NK-92 treated with Interleukin-12 subunit alpha and Interleukin-12 subunit beta, amount 100 ng/mL, for 24 hours (cell line): ENCODE measurements around the gene SAMMSON.

Experiments
- DNase-seq: peaks from one replicate; lab custom pipeline; 2025; lab: John Stamatoyannopoulos, UW

SAMMSON gene

DNA sequence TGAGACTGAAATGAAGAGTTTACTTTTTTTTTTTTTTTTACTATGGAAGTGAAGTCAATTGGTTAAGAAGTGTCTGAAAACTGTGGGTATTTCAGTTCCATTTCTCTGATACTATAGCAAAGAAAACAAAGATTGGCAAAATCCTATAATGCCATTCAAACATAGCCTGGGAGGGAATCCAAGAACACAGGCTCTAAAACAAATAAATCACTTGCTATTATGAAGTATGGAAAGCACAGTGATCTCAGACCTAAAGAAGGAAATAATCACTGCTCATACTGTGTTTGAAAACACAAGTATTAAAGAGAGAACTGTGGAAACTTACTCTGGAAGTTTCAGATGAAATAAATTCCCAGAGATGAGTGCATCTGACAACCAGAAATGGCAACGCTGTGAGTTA, 12.0 kb downstream of the SAMMSON start:
- no peak for DNase-seq

DNA sequence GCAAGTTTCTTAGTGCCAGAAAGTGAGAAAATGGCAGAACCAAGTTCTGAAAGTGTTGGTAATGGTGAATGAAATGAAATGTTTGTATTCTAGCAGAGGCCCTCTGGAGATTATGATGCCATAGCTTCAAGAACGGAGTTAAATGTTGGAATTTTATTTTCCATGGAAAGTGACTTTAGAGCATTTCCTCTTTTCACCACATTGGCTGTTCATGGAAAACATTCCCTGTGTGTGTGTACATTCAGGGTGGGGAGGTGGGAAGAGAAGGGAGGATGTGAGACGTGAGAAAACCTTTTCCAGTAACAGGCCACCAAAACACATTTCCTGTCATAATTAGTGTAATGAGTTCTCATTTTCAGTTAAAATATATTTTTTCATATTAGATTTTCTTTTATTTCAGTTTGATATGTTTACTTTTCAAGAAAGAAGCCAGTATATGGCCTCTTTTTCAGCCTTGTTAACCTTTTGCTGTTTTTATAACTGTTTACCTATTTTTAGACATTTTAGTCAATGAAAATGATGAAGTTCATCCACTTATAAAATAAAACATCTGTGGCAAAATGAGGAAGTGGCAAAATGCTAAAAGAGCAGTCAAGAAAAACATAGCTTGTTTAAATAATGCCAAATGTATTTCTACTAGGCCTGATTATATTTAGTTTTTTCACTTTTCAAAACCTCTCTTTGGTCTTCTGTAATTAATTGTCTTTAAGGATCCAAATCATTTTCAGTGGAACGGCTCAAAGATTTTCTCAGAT, 21.6 kb downstream of the SAMMSON start:
- no peak for DNase-seq

DNA sequence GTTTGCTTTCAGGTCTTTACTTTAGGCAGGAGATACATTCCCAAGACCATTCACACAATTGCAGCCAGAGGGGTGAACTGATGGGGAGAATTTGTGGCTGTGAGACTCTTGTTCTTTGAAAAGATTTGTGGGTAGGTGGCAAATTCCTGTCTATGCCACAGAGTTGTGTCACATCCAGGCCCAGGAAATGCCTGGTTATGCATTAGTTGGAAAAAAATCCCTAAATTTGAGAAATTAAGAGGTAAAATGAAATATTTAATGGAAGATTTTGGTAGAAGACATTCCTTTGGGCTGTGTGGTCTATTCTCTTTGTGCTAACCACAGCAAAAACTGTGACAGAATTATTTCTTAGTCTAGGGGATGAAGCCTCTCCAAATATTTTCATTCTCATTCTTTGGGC, 28.8 kb downstream of the SAMMSON start:
- no peak for DNase-seq

DNA sequence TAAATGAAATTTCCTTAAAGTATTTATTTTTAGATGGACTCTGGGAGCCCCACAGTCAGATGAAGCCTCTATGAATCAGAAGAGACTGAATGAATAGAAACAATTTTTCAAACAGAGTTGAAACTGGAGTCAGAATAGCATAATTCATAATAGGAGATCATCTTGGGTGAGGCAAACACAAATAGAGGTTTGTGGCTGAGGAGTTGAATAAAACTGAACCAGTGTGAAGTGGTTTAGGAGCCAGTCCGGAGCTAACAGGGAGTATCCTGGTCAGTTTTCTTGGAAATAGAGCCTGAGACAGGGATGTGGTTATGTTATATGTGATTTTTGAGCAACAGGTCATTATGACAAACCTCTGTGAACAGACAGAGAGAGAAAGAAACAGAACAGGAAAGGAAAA, 39.2 kb downstream of the SAMMSON start:
- DNase-seq, result no peak

DNA sequence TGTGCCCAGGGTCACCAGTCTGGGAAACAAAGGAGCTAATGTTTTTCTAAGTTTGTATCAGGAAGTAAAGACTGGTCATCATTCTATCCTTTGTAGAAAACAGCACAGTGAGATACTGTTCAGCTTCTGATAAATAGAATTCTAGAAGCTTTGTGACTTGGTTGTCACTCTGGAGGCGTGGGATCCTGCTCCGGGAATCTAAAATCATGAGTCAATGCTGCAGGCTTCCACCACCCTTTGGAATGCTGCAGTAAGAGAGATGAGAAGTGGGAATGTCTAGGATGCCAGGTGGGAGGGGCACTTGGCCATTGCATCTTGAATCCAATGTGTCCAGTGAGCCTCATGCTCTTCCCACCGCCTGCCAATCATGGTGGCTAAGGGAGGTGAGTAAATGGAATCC, 40.9 kb downstream of the SAMMSON start:
- DNase-seq, result no peak

DNA sequence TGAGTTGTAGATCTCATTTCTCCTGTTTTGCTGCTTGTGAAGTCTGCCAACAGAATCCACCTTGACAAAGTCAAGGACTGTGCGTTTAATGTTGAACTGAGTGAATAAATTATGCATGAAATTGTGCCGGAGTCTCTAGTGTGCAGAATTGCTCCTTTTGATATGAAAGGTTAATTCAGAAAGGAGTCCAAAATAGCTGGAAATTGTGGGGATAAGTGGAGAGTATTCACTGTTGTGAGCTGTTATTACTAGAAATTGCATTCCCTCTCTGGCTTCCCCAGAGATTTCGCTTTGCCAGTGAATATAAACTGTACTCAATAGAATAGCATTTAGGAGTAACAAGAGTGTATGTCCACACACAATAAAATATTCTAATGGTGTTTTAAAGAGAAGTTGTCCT, 43.1 kb downstream of the SAMMSON start:
- DNase-seq, result no peak

DNA sequence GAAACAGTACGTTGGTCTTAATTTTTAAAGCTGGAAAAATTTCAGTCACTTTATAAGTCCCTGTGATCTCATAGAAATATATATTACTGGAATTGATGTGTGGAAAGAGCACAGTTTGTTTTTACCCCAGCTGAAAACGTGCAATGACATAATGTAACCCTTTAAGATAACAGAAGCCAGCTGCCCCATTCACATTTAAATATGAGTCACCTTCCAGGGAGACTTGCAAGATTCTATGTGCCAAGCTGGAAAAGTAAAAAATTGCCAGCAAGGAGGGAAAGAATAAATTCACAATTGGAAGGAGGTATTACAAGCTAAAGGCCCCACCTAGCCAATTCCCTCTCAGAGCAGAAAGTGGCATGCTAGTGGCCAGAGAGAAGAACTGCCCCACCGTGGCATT, 50.2 kb downstream of the SAMMSON start:
- no peak for DNase-seq

DNA sequence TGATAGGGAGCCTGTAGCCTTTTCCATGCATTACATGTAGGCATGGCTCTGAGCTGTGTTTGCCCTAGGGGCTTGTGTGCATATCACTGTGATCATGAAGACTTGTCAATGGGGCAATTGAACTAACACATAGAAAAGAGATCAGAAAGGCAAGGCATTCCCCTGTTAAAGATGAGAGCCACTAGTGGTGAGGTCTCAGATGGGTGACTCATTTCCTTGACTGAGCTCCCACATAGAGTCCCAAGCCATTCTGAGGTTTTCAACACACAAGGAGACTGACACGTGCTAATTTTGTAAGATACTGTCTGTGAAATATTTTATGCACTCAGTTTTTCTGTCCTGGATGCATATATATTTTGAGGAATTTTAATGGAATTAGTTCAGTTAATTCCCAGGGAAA, 53.8 kb downstream of the SAMMSON start:
- no peak for DNase-seq

DNA sequence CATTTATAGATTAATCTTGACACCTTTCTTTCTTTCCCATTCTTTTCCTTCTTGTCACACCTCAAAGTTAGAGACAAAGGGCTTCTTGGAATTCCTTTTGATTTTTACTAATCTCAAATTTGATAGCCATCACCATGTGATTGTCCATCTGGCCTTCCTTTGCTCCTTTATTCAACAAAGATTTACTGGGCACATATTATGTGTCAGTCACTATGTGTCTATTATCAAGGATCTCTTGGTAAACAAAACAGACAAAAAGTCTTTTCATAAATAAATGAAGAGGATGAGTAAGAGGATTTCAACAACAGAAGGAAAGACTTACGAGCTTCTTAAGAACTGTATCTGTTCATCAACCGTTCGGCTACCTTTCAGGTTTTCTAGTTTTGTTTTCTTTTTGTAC, 56.5 kb downstream of the SAMMSON start:
- no peak for DNase-seq

DNA sequence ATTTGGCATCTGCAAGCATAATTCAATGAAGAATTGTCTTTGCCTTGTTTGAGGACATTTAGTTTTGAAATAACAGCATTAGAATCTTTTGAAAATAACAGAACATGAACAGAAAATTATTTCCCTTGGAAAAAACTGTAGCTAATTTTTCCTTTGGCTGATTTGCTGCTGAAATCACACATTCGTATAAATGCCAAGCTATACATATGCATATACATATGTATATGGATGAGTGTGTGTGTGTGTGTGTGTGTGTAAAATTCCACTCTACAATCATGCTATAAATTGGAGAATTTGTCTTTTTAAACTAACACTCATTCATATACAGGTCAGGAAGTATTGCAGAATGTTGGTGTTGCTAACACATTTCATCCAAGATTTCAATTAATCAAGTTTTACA, 57.9 kb downstream of the SAMMSON start:
- no peak for DNase-seq

DNA sequence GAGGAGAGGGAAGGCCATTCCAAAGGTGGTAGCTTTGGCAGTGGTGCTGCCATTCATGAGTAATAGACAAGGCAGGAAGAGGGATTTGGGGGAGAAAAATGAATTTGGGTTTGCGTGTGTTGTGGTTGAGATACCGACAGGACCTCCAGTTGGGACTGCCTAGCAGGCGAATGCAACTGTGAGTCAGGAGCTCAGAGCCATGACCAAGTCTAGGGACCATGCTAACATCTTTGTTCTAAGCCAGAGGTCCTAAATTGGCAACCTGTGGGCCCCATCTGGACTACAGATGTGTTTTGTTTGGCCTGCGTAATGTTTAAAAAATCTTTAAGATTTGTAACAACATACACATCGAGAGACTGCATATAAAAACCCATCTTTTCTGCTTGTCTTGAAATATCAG, 61.6 kb downstream of the SAMMSON start:
- DNase-seq, result no peak

DNA sequence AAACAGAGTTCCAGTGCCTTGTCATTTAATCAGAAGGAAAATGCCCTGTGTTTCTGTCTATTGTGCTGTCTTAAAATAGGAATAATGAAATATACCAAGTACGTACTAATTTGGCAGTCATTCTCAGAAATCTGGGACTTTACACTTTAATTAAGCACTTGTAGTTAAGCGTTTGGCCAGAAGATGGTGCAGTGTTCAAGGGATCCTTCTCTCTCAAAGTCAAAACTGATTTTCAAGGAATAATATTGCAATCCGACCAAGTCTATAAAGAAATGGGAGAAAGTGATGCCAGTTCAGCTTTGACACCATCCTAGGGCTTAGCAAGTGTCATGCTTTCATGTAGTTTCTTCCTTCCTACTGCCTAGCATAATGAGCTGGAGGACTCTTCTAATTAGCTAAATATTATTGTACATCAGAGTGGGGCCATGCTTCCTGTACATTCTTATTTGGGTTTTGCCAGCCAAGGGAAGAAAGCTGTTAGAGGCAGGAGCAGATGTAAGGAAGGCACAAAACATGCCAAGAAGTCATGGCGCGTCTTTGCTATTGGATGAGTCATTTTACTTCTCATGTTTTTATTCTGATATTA, 64.8 kb downstream of the SAMMSON start:
- DNase-seq, result no peak

DNA sequence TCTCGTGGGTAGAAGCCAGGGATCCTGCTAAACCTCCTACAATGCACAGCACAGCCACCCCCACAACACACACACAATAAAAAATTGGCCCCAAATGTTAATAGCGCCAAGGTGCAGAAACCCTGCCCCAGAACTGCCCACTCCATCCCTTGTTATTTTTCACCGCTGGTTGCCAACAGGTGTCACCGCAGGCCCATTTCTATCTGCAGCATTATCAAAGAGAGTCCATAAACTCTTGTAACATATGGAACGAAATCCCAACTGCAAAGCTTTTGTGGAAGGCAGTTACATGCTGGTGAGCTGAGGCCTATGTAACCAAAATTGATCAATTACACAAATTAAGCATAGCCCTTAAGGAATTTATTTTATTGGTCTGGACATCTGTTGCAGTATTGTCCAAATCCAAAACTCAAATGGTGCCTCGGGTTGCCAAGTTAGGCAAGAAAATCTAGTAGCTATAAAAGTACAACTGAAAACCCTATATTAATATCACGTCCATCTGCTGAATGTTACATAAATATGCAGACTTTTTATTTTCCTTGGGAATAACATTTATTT, 66.2 kb downstream of the SAMMSON start:
- no peak for DNase-seq

DNA sequence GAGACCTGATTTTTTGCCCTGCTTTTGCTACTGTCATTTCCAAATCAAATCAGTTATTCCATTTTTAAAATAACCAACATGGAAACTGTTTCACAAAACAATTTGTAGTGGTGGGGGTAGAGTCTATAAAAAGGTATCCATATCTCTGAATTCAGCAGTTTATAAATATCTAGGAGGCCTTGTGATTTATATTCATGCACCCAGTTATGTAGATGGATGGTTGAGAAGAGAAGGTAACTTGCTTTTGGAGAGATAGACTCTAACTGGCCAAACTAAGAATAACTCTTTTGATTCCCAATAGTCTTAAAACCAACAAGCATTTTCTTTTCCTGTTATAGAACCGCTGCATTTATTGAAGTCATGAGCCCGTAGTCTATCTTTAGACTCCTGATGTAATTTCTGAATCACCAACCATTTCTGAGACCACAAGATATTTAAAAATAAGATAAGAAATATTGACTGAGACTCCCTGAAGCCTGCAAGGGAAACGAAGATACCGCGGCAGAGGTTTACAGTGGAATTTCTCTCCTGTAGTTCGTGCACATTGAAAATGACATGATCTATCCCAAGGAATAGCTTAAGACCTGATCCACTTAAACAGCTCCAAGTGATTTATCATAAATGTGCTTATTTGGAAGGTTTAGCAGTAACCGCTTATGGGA, 68.5 kb downstream of the SAMMSON start:
- no peak for DNase-seq

DNA sequence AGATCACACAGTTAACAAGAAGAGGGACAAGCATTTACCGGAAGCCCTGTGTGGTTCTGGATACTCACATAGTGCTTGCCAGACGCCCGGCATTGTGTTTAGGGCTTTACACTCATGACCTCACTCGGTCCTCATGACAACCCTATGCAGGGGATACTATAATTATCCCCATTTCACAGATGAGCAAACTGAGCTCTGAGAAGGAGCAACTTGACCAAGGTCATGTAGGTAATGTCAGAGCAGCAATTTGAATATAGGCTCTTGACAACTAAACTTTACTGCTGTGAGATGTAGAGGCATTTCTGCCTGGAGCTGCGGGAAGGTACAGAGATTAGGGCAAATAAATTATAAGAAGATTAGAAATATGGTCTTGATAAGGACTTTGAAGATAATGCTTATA, 70.0 kb downstream of the SAMMSON start:
- no peak for DNase-seq

DNA sequence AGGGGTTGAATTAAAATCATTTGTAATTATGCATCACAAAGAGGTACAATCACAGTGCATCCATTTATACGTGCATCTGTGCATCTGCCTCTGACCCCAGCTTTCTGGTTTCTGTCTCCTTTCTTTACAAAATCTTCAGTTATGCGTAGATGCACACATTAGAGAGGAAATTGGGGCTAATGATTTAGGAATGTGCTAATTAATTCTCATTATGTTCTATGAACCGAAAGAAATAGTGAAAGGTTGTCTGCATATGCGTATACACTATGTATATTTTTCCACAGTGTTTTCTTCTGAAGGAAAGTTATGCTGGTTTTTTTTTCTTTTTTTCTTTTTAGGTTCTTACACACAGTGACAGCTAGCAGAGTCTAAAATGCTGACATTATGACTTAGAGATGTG, 71.6 kb downstream of the SAMMSON start:
- no peak for DNase-seq

DNA sequence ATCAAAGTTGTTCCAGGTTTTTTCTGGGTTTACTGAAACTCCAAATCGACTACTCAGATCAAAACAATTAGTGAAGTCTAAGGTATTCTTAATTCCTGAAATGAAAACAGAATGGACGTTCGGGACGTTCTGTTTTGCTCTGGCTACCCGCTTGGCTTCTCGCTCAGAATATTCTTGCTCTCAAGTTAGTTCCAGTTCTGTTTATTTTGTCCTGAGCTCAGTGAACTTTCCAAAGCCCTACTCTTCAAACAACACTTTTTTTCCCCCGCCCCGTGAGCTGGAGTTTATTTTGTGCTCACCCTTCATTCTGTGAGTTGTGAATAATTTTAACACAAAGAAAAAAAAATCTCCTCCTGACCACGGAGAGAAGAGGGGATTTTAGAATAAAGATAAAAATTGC, 72.6 kb downstream of the SAMMSON start:
- no peak for DNase-seq

DNA sequence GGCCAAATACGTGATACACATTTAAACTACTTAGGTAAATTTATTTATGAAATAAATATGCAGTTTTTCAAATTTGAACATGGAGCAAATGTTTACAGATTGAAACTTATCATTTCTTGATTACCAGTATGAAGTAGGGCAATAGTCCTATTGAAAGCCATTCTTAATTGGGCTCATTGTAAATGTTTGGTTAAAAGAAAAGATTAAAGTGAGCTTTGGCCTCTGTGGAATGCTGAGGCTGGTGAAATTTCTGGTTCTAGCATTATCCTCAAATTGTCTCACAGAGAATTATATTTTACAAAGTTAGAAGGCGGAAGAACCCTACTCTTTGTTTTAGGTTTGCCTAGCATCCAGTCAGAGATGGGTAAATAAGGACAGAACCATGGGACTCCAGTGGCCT, 73.2 kb downstream of the SAMMSON start:
- no peak for DNase-seq

DNA sequence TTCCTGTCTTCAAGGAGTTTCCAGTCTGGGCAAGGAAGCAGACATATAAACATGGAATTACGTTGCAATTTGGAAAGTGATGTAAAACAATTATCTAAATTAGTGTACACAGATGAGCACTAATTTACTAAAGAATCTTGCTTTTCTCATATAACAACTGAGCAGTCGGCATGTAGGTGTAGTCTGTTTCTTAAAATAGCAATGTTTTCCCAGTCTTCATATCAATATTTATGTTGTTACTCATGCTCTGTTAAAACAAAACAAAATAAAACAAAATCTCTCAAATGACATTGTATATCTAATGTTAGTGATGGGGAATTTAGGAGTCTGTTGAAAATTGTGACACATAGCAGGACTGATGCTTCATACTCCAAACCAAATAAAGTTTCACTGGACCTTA, 75.6 kb downstream of the SAMMSON start:
- DNase-seq, result no peak

DNA sequence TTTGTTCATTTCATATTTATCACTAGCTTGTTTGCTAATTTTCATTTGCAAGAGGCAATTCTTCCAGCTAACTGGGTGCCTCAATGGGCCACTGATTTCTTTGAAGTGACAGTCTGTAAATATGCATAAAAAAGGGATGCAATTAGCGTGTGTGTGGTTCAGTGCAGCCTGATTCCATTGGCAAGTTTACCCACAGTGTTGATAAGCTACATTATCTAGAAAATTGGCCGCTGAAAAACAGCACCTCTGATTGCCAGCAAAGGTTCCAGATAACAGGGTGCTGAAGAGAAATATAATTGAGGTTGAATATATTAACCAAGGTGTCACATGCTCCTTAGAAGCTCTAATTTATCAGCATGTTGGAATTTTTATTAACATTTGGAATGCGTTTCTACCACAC, 76.9 kb downstream of the SAMMSON start:
- DNase-seq, result no peak

DNA sequence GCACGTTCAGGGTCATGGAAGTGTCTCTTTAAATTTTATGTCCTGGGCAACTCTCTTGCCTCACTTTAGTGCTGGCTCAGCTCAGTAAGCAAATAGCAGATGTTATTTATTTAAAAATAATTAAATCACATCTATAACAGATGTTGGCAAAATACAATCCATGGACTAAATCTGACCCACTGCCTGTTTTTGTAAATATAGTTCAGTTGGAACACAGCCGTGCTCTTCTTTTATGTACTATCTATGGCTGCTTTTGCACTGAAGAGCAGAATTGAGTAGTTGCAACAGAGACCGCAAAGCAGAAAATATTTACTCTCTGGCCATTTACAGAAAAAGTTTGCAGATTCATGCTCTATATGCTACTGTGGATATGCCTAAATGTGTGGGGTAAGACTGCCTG, 79.2 kb downstream of the SAMMSON start:
- DNase-seq, result no peak

DNA sequence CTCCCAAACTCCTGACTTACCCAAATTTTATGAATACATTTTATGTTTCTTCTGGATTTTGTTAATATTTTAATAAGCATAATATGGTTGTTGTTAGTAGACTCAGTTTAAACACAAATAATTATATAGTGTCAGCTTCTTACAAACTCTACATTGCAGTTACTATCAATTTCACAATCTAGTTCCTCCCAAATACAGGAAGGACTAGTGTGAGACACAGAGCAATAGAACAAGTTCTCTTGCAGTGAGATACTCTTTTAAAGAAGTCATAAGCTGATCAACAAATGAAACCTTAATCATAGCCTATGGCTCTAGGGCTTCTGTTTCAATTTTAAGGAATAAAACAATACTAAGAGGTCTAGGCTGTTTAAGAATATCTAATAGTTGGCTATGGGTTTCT, 86.1 kb downstream of the SAMMSON start:
- no peak for DNase-seq

DNA sequence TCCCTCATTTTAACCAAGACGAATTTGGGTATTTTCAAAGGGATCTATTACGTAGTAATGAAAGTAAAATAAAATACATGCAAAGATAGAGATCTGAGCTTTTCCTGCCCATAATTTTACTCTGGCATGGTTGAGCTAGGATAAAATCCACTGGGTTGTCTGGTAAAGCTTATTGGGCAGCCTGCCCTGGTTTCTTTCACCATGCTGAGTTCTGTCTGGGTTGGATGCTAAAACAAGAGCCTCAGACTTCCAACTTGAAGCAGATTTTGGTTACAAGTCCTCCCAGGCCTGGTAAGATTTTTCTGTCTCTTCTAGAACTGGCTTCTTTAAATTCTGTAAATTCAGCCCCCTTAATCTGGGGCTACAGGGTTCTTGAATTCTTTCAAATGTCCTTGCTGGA, 86.8 kb downstream of the SAMMSON start:
- DNase-seq, result no peak
